HG03108 (cell line): ENCODE measurements around the gene FBXW8.

Experiments used
- ATAC-seq: cut with Tn5 transposase; IDR thresholded peaks from one replicate; pipeline ENCODE4 v1.9.1; 2021; ENCODE audit warnings: moderate library complexity; ENCODE audit not compliant: unreplicated experiment

The FBXW8 gene

DNA sequence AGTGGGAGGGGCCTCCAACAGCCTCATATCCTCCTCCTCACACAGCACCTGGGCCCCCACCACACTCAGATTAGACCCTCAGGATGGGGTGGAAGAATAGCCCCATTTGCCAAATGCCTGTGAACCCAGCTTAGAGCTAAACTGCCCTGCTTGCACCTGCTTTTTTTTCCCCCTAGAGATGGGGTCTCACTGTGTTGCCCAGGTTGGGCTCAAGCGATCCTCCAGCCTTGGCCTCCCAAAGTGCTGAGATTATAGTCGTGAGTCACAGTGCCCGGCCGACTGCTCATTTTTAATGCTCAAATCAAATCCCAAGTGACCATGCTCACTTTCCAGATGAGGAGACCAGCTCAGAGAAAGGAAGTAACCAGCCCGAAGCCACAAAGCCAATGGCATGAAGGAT lies 161.4 kb downstream of the FBXW8 start:
- ATAC-seq: no peak

DNA sequence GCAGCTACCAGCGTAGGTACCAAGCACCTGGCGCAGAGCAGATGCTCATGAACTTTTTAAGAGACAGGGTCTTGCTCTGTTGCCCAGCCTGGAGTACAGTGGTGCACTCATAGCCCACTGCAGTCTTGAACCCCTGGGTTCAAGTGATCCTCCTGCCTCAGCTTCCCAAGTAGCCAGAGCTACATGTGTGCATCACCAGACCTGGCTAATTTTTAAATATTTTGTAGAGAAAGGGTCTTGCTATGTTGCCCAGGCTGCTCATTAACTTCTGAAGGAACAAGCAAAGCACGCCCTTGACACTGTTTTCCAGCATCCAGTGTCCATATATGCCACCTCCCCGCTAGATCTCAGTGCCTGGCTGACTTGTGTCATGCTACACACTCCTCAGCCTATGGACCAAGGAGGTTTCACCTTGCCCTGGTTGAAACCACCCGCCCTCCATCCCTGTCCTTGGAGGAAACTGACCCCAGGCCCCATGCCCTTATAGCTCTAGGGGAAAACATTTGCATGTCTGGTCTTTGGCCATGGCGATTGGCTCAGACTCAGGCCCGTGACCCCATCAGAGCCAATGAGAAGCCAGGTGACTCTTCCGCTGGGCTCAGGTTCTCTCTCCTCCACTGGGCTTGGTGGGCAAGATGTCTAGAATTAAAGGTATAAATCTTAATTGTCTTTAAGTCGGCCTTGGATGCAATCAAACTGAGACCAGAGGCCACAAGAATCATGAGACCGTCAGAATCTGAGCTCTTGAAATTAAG lies 162.2 kb downstream of the FBXW8 start:
- ATAC-seq: no peak

DNA sequence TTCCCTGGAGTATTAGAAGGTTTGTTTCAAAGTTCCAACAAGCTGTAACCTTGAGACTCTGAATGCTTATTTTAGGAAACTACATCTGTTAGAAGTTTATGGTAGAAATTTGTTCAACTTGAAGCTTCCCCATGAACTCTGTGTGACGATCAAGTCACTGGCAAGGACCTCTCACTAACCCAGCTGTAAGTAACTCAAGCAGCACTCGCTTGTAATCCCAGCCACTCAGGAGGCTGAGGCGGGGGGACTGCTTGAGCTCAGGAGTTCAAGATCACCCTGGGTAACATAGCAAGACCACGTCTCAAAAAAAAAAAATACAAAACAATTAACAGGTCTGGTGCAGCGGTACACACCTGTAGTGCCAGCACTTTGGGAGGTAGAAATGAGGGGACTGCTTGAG lies 162.9 kb downstream of the FBXW8 start:
- ATAC-seq: no peak

DNA sequence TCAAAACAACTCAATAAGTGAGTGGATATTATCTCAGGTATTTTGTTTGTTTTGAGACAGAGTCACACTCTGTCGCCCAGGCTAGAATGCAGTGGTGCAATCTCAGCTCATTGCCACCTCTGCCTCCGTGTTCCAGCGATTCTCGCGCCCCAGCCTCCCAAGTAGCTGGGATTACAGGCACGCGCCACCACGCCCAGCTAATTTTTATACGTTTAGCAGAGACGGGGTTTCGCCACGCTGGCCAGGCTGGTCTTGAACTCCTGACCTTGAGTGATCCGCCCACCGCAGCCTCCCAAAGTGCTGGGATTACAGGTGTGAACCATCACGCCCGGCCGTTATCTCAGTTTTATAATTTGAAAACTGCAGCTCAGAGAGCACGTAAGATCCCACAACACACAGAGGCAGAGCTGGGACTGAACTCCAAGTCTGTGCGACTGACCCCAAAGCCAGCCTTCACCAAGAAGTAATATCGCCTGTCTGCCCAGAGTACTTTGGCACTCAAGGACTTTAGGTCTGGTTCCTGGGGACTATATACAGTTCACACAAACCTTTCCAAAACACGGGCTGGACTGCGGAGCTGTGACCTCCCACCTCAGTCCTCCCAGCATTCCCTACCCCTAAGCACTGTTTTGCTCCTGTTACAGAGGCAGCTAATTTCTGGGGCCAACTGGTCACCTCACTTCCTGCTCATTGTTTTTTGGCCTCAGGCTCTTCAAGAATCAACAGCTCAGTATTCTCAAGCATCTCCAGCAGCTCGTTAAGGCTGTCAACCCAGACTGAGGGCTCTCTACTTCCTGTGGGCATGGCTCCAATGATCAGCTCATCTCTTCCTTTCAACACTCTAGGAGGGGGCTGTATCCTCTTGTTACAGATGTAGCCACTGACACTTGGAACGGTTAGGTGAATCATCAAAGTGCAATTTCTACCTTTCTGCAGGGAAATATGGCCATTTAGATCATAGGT lies 165.9 kb downstream of the FBXW8 start:
- no peak for ATAC-seq

DNA sequence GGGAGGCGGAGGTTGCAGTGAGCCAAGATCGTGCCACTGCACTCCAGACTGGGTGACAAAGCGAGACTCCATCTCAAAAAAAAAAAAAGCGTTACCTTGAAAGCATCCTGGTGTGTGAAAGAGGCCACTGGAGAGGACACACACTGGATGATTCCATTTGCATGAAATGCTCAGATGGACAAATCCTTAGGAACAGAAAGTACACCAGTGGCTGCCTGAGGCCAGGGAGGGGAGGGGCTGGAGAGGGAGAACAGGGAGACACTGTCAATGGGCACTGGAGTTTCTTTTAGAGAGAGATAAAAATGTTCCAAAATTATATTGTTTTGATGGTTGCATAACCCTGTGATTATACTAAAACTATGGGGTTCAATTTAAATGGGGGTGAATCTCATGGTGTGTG lies 168.7 kb downstream of the FBXW8 start:
- ATAC-seq: no peak

DNA sequence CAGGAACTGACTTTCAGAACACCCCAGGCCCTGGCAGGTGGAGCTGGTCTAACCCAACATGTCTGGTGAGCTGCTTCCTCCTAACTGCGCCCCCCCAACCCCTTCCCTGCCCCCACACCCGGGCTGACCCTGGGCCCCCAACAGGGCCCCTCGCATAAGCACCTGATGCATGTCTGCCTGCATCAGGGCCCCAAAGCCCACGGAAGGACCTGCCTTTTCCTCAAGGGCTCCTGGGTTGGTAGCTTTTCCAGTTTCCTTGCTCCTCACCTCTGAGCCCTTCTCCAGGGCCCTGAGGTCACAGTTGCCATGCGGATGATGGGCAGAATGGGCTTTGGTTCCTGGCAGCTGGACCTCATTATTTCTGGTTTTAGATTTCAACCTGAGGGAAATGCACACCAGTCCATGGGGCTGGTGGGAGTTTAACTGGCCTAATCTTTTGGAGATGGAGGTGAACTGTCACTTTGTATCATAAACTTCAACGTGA lies 170.0 kb downstream of the FBXW8 start:
- no peak for ATAC-seq
